T-helper 1 cell treated with Interleukin-12 subunit alpha and Interleukin-12 subunit beta and Interleukin-4 antibody, amounts not matched to agents 30 ng/mL and 1 ng/mL, for 36 hours (primary cell): ENCODE data around the gene ASCL4. TPM values are rescaled to one million over a fixed set of nuclear protein-coding genes. Genes with fewer than 3 reads are reported as not detected.

ENCODE experiments used
- intact Hi-C: fragments of 100-400 bp; cut with micrococcal nuclease; formaldehyde crosslinking; loops from one replicate; pipeline ENCODE4 v1.15.1; 2024
- total RNA-seq: library from RNA; stranded (reverse); gene quantifications from 2 replicates; pipeline ENCODE4 v1.2.3, GENCODE V29; 2022

The ASCL4 gene
- total RNA-seq, 1 donor from 2014 or later = not detected

DNA sequence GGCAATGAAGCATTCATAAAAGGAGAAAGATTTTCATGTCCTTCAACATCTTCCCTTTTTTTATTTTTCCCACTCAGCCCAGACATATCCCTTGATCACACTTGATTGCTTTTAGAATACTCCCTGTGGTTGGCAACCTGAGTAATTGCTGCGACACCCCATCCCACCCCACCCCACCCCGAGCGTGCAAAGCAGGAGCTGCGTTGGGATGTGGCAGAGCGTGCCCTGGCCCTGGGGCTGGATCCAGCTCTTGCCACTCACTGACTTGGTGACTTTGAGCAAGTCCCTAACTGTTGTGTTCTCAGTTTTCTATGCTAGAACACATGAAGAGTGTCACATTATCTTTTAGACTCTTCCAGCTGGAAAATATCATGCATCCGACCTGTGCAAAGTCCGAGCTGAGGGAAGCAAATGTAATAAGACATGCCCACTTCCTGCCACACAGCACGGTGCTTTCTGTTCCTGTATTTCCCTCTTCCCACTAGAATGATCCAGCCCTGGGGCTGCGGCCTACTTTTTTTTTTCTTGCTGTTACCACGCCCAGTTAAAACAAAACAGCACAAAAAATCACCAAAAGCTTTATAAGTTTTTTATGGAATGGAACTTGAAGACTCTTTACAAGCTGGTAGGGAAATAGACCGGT lies 4.0 kb downstream of the ASCL4 start:
- intact Hi-C loops = no loop called here

DNA sequence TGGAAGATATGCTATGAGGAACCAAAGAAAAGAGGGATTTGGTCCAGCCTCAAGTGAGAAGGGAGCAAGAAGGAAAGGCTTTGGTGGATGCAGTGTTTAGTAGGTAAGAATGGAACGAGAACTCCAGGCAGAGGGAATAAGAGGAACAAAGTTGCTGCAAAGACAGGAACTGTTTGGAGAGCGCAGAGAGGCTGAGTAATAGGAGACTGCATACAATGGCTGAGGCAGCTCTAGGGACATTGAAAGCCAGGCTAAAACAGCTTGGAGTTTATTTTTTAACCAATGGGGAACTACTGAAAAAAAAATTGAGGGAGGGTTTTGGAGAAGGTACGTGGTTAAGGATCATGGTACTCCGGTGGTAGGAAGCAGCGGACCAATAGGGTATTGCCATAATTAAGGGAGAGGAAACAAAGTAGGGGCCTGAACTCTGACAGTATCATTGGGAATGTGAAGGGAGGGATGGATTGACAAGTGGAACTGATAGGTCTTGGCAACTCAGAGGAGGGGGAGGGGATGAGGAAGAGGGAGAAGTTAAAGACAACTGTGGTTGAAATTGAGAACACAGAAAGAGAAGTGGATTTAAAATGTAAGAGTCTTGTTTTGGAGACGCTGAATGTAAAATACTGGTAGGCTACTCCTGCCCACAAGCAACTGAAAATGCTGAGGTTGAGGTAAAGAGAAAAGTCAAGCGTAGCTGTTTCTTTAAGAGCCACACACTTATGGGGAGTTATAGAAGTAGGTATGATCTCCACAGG lies 4.8 kb downstream of the ASCL4 start:
- intact Hi-C loops = no loop called here

DNA sequence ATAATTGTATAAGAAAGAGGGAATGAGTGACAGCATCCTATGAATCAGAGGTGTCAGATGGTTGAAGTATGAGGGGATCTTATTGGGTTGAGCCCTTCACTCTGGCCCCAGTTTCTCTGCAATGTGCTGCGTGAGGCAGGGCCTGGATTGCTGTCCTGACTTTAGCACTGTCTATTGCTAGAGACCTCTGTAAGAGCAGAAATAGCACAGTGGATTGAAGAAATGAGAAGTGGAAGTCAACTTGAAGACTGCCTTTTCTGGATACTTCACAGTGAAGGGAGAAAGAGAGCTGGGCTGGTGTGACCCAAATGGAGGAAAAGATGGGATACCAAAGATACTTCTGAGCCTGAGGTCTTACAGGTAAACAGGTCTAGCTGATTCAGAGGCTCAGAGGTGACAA lies 5.8 kb downstream of the ASCL4 start:
- intact Hi-C loops = no loop called here

DNA sequence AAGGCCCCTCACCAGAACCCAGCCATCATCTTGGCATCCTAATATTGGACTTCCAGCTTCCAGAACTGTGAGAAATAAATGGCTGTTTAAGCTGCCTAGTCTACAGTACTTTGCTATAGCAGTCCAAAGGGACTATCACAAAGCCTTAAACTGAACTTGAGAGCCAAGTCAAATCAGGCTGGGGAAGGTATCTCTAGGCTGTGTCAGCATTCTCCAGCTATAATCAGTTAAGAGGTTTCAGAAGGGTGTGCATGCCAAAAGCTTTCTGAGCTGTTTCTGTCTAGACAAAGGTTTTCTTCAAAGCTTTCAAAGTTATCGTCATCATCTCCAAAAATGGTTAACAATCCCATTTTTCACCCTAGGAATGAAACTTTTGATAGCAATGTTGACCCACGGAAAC lies 7.6 kb downstream of the ASCL4 start:
- intact Hi-C loops = no loop called here

DNA sequence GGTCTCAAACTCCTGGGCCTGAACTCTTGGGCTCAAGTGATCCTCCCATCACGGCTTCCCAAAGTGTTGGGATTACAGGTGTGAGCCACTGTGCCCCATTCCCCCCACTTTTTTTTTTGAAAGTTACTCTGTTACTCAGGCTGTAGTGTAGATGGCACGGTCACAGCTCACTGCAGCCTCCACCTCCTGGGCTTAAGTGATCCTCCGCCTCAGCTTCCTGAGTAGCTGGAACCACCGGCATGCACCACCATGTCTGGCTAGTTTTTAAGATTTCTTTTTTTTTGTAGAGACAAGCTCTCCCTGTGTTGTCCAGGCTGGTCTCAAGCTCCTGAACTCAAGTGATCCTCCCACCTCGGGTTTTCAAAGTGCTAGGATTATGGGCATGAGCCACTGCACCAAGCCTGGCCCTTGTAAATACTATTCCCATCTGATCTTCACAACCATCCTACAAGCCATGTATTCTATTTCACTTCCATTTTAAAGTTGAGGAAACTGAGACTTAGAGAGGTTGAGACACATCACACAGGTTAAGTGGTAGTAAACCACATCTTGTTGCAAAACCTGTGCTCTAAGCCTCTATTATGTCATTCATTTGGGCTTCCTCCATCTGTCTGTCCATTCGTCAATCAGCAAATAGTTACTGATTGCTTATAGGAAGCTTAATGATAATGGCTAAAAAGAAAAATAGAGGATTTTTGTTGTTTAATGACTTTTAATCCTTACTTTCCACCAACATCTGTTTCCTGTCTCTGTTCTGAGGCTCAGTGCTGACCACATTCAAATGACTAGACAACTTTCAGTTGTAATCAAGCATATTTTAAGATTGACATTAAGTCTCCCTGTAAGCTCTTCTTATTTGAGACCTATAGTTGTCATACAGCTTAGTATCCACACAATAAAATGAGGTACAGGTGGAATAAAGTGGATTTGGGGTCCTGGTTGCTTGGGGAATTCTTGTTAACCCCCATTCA lies 9.2 kb downstream of the ASCL4 start:
- intact Hi-C loops = no loop called here

DNA sequence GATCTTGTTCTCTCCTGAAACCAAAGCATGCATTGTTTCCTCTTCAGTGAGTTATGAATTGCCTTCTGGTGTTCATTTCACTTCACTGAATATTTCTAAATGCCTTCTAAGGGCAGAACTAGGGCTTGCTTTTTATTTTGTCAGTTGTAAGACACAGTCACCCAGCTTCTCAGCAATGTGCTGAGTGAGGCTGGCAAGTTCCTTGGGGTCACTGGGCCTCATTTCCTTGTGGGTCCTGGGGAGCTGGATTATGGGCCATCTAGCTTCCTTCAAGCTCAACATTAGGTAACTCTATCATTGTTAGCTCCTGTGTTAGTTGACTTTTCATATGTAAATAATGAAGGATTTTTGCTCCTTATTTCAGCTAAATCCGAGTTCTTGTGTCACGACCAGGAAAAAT lies 13.8 kb downstream of the ASCL4 start:
- intact Hi-C loops = no loop called here

DNA sequence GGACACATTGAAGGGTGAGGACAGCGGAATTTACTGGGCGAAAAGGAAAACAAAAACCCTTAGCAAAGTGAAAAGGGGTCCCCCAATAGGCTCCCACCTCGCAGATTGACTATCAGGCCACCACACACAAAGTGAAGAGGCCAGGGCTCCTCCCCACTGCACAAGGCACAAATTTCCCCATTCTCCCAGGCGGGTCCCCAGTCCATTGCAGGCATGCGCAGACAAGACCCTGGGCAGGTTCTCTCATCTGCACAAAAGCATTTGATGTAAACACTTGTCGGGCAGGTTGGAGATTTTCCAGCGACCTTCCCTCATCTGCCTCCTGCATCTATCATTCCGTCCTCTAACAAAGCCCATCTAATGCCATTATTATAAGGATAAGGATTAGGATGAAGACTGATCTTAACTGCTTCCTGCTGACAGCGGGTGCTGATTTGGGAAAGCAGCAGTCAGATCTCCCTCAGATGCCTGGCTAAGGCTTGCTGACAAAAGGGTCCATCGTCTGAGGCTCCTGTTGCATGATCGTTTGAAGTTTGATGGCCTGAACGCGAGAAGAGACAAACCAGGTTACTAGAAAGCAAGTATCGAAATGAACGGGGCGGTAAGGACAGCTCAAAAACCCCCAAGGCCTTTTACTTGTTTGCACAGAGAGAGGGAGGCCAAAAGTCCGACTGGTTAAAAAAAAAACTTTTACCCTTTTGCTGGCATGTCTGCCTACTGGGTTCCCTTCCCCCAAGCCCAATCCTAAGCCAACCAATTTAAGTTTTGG lies 14.4 kb downstream of the ASCL4 start:
- intact Hi-C loops = no loop called here

DNA sequence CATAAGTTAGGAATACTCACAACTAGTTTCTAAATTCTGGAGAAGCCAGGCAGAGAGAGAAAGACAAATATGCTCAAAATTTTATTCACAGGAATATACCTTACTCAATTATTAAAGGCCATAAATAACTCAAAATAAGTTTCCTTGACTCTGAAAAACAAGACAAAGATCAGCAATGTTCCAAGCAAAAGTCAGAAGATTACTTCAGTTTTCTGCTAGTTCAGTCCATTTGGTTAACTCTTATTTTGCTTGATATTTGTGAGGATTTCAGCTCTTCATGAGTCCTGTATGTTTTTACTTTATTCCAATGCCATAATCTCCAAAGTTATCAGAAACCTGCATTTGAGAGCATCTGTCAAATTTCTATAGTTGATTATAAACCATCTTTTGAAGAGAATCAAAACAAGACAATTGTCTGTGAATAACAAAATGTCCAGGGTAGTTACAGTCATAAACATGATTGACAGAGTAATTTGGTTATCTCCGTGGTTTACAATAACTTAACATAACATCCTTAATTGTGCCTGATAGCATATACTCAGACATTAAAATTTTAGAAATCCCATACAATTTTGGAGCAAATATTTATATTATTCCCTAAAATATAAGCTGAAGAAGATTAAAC lies 17.1 kb downstream of the ASCL4 start:
- intact Hi-C loops = no loop called here

DNA sequence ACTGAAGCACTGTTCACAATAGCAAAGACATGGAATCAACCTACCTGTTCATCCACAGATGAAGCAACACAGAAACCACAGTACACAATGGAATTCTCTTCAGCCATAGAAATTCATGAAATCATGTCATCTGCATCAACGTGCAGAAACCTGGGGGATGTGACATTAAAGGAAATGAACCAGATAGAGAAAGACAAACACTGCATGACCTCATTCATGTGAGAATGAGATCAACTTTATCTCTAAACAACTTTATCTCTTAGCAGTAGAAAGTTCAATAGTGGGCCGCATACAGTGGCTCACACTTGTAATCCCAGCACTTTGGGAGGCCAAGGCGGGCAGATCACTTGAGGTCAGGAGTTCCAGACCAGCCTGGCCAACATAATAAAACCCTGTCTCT lies 19.9 kb downstream of the ASCL4 start:
- intact Hi-C loops = no loop called here

DNA sequence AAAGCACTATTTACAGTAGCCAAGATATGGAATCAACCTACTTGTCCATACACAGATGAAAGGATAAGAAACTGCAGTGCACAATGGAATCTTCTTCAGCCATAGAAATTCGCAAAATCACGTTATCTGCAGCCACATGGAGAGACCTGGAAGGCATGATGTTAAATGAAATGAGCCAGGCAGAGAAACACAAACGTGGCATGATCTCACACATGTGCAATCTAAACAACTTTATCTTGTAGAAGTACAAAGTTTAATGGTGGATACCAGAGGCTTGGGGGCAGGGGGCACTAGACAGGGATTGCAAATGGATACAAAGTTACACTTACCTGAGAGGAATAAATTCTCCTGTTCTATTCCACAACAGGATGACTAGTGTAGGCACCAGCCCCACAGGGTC lies 24.1 kb downstream of the ASCL4 start:
- intact Hi-C loops = no loop called here

DNA sequence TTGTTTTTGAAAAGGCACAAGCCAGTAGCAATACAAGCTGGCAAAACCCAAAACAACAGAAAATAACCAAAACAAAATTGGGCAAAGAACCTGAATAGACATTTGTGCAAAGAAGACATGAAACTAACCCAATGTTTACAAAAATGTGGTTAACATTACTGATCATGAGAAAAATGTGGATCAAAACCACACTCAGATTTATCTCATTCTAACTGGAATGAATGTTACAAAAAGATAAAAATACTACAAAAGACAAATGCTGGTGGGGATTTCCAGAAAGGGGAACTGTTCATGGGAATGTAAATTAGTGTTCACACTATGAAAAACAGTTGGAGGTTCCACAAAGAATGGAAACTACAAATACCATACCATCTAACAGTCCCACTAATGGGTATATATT lies 26.6 kb downstream of the ASCL4 start:
- intact Hi-C loops = no loop called here

DNA sequence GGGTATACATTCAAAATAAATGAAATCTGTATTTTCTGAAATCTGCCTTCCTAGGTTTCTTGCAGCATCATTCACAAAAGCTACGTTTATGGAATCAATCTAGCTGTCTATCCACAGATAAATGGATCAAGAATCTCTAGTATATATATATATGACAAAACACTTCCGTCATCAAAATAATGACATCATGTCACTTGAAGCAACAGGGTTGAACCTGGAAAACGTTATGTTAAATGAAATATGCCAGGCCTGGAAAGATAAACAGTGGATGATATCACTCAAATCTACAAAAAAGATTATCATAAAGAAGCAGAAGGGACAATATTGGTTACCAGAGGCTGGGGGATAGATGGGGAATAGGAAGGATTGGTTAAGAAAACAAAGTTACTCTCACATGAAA lies 28.6 kb downstream of the ASCL4 start:
- intact Hi-C loops = no loop called here

DNA sequence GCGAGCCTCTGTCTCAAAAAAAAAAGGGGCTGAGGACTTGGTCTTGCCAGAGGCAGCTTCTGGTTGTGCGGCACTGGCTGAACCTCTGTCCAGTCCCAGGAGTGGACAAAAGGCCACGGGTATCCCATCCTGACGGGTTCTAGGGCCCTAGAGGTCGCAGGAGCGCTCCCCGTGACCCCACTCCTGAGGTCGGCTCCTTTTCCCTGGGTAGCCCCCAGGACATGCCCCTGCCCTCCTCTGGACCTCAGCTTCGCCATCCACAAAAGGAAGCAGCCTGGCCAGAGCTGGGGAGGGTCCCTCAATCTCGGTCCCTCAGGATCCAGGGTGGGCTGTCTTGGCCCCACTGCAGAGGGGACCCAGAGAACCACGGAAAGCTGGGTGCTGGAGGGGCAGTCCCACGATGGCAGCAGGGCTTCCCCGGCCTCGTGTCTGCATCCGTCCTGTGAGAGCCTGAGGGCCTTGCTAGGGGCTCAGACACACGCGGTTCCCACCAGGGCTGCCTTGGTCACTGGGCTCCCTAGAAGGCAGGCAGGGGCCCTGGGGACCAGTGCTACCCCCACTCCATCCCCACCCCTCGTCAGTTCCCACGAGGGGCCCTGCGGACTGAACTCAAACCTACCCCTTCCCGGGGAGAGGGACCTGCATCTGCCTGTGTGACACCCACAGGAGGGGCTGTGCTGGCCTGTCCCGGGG lies 31.1 kb downstream of the ASCL4 start:
- intact Hi-C loops = no loop called here

DNA sequence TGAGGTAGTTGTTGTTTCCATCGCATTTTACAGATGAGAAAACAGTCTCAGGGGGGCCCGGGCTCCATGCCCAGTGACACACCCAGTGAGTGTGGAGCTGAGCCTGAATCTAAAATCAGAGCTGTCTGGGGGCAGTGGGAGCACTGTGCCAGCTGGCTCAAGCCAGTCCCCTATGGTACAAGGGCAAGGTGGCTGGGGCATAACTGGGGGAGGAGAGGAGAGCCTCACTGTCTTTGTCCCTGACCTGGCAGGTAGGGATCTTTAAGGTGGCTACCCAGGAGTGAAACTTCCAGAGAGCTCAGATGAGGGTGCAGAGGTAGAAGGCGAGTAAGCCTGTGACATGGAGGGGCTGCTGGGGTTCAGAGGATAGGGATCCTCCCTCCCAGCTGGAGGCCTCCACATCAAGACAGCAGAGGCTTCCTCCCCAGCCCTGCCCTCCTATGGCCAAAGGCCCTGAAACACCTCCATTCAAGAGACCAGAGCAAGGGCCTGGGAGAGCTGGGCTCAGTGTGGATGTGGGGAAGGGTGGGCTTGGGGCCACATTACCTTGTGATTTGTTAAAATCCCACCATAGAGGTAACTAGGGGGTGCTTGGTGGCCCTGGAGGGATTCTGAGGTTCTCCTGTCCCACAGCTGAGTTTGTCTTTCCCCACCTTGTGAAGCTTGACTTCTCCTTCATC lies 33.1 kb downstream of the ASCL4 start:
- intact Hi-C loops = no loop called here

DNA sequence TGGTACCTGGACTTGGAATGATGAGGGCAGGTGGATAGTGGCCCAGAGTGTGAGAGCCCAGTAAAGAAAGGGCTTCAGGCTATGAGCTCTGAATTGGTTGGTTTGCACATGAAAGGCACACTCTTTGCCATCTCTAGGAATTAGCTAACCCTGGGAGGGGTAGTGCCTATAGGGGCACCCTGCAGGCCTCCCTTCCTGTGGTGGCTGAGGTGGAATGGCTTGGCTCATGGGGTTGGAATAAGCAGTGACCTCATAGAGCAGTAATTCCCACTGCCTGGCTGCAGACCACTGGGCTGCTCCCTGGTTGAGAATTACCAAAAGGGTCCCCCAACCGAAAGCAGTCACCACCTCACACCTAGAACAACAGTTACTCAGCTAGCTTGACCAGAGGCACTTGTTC lies 42.7 kb downstream of the ASCL4 start:
- intact Hi-C loops = no loop called here

DNA sequence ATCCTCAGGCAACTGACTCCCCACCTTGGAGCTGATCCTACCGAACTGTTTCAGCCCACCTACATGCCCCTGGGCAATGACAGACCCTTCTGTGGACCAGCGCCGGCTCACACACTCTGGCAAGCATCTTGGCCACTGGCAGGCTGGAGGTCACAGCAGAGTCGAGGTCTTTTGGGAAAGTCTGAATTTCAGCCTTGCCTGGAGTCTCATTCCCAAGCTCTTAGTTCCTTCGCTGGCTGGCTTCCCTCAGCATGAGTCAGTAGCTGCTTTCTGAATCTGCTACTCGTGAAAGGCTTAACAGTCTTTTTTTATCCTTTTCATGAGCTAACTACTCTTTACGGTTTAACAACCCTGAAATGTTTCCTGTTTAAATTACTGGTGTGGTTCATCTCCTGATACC lies 44.5 kb downstream of the ASCL4 start:
- intact Hi-C loops = no loop called here

DNA sequence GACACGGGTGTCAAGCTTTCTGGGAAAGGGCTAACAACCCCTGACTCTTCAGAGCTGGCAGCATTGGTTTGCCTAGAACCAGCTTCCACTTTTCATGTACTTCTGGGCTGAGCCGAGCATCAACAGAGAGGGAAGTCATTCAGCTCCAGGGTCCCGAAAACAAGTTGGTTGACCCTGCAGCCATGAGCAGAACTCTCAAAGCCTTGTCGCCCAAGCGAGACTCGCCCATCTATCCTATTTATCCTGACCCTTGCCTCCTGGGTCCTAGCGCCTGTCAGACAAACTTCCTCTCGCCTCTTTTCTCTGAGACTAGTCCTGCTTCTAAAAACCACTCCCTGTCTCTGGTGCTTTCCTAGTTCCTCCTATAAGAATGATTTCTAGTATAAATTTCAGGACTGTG lies 47.9 kb downstream of the ASCL4 start:
- intact Hi-C loops = no loop called here
